ENCODE data around the gene ZNF560.
A peak's percentile ranks its signal among the peaks of the same experiment; 100 is the strongest.

GRCh38 chr19:9435279-9436268 lies 62.8 kb downstream of the ZNF560 start, which contains the start of gene ZNF266:
- TF ChIP-seq CTCF (IDR thresholded peaks at IDR 0.05) (peak; percentile 76 to 93 (median 86)), POLR2A (IDR thresholded peaks at IDR 0.05) (peak in 1 of 4 donors; percentile 22)
